ENCODE measurements around the gene ROMO1.

Gene ROMO1

GRCh38 chr20:35699127-35699956, at the start of gene ROMO1, which contains the start of gene NFS1:
Gene ROMO1, plus strand, starts transcription at chr20:35699405. Its CDS starts 228 bp downstream, at chr20:35699633.
Gene NFS1, minus strand, starts transcription at chr20:35699352. Its CDS starts 64 bp downstream, at chr20:35699288.
- in situ Hi-C loops (cut with MboI; ENCODE audit: low sequenced_read_pairs), result no loop called here

DNA sequence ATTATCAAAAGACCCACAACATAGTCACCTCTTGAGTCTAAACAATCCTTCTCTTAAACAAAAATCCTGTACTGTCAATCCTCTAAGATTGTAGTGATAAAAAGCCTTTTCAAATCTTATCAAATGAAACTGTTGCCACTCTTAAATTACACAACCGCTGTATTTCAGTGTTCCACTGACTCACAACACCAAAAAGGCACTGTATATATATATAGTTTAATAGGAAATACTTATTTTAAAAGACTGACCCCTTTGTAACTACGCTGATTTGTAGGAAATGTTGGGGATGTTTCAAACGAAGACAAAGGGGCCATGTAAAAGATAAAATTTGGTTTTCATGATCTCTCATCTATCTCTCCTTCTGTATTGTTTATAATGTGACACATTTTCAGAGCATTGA, 48.6 kb upstream of the ROMO1 start:
- in situ Hi-C loops (cut with MboI; ENCODE audit: low sequenced_read_pairs), result no loop called here

- in situ Hi-C loops (cut with MboI; ENCODE audit: low sequenced_read_pairs), result no loop called here
Measured at GRCh38 chr20:35651958-35652357, 47.2 kb upstream of the ROMO1 start.

DNA sequence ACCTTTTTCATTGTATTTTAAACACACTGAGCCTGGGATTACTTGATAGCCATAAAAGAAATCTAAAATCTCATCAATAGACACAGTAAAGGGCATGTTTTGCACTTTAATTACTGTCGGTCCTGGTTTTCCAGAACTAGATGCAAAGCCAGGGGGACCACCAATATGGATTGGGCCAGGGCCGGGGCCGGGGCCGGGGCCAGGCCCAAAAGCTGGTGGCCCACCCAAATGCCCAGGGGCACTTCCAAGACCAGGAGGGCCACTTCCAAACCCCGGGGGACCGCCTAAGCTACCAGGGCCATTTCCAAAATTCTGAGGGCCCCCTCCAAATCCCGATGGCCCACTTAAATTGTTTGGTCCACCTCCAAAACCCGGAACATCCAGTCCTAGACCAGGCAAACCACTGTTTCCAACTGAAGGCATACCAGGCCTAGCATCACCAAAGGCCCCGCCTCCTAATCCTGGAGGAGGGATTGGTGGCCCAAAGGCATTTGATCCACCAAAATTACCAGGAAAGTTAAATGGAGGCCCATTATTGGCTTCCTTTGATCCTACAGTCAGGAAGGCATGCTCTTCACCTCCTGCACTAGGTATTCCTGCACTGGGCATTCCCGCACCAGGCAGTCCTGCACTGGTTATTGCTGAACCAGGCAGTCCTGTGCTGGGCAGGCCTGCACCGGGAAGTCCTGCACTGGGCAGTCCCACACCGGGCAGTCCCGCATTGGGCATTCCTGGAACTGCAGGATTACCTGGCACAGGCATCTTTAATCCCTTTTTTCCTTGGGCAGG, 46.4 kb upstream of the ROMO1 start:
- in situ Hi-C loops (cut with MboI; ENCODE audit: low sequenced_read_pairs), result no loop called here

DNA sequence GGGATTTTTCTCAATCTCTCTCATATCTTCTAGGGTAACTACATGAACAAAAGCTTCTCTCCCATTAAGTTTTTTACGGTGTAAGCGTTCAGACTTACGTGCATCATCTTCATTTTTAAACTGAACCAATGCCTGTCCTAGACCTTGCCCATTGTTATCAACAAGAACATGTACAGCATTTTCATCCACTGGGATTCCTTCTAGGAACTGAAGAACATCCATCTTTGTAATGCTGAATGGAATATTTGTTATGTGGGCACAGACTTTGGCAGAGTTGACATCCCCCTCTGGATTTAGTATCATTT, 45.8 kb upstream of the ROMO1 start:
- in situ Hi-C loops (cut with MboI; ENCODE audit: low sequenced_read_pairs), result no loop called here

DNA sequence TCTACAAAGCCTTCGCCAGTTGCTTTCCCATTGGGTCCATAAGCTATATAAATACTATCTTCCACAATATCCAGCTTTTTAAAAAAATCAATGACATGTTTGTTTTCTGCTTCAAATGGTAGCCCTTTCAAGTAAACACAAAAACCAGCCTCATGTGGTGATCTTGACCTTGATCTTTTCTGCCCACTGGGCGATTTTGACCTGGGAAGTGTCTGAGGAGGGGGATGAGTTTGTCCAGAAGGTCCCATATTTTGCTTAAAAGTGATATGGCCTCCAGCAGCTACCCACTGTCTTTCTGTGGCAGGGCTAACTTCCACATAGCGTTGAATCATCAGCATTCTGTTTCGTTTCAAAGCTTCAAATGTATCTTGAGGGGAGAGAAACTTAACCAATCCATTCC, 45.3 kb upstream of the ROMO1 start:
- in situ Hi-C loops (cut with MboI; ENCODE audit: low sequenced_read_pairs), result no loop called here

- in situ Hi-C loops (cut with MboI; ENCODE audit: low sequenced_read_pairs), result no loop called here
Measured at GRCh38 chr20:35654415-35654814, 44.8 kb upstream of the ROMO1 start.

DNA sequence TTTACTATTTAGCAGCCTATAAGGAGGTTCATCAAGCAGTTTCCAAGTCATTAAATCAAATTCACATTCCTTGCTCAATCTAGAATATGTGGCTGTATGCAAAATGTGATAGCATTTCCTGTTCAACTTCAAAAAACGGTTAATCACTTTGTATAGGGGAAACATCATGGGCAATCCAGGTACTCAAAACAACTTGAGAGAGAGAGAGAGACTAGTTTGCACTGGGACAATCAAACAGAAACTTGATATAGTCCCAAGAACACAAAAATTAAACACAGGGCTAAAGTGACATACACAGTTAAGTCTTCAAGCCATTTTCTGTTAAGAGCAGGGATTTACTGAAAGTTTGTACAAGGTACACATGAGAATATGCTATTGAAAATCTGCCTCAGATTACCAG, 41.9 kb upstream of the ROMO1 start:
- in situ Hi-C loops (cut with MboI; ENCODE audit: low sequenced_read_pairs), result no loop called here

DNA sequence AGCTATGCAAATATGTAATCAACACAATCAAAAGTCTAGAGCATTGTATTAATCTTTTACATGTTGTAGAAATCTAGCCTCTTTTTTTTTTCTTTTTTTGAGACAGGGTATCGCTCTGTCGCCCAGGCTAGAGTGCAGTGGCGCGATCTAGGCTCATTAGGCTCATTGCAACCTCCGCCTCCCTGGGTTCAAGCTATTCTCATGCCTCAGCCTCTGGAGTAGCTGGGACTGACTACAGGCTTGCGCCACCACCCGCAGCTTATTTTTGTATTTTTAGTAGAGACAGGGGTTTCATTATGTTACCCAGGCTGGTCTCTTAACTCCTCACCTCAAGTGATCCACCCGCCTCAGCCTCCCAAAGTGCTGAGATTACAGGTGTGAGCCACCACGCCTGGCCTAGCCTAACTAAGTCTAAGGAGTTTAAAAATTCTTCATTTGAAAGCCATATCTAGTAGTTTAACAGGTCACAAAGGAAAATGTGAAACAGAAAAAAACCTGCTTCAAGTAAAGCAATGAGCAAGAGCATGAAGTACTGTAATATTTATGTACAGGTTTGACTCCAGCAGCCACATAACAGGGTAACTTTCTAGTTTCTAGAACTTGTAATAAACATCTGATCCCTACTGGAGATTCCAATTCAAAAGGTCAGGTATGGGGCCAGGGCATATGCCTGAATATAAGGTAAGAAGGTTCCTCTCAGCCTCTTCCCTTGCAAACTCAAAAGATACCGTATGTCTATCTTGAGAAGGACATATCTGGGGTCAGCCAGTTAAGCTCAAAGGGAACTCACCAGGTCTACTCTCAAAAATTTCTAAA, 38.9 kb upstream of the ROMO1 start:
- in situ Hi-C loops (cut with MboI; ENCODE audit: low sequenced_read_pairs), result no loop called here

DNA sequence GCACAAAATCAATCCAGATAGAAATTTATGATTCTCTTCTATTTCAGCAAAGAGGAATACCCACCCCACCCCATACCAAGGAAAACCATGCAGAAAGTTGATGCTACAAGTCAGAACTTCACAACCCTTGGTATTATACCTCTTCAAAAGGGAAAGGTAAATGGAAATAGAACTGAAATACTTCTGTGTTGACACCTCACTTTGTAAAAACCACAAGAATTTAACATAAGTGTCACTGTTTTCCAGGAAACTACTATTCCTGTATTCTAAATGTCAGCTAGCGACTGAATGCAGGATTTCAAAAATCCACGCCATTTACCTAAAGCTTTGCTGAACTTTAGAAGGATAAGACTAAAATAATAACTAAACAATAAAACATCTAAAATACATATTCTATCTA, 38.2 kb upstream of the ROMO1 start:
- in situ Hi-C loops (cut with MboI; ENCODE audit: low sequenced_read_pairs), result no loop called here

- in situ Hi-C loops (cut with MboI; ENCODE audit: low sequenced_read_pairs), result no loop called here
Measured at GRCh38 chr20:35661908-35662307, 37.3 kb upstream of the ROMO1 start.

DNA sequence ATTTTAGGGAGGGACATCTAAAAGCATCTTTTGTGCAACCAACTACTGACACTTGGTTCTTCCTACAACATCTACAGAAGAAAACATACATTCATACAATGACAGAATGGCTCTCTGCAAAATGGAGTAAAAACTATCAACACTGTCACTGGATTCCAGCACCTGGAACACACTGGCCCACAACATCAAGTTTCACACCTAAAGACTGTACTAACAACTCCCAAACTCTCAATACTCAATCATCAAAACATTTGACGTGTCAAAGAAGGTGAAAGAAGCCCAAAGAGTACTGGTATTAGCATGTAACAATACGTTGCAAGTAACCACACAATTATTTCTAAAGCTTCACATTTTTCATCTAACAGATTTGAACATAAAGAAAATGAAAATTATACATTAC, 36.7 kb upstream of the ROMO1 start:
- in situ Hi-C loops (cut with MboI; ENCODE audit: low sequenced_read_pairs), result no loop called here

DNA sequence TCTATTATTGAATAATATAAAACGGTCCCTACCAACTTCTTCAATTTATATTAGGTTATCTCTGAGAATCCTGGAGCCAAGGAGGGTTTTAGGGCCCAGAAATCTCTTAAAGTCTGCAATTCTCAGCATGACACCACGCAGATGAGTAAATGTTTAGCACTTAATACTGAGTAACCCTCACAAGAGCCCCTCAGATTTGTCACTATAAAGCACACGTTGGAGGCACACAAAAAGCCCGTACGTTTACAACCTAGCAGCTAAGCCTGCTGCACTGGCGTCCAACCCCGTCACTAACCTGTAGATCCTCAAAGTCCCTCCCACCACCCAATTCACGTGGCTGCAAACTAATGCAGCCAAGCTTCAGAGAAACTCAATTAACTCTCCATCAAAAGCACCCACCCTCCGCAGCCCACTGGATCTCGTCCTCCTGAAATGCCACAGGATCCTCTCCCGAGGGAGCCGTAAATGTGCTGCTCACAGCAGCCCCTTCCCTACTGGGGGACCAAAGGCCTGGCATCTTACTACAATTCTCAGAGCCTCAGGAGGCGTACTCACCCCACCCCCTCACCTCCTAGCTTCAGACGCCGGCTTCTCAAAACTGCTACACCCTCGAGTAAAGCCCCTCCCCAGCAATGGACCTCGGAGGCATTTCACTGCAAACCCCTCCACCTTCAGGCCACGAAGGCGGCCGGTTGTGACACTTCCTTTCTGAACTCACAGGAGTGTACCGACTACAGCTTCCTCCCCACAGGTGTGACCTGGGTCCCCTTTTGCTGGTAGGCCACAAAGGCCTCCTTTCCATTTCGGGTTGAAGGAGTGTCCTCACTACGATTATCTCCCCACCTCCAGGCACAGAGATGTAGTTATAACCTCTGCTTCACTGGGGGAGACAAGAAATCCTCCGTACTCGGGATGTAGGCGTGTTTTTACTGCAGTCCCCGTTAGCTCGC, 35.4 kb upstream of the ROMO1 start:
- in situ Hi-C loops (cut with MboI; ENCODE audit: low sequenced_read_pairs), result no loop called here

GRCh38 chr20:35664466-35665206, 34.6 kb upstream of the ROMO1 start, which contains the start of the genes CPNE1 and RBM12:
Gene CPNE1, minus strand, starts transcription at chr20:35664900. Its CDS starts 31,977 bp downstream, at chr20:35632923.
Gene RBM12, minus strand, starts transcription at chr20:35664900. Its CDS starts 9,578 bp downstream, at chr20:35655322.
- in situ Hi-C loops (cut with MboI; ENCODE audit: low sequenced_read_pairs), result no loop called here

GRCh38 chr20:35665949-35666288, 33.3 kb upstream of the ROMO1 start:
- in situ Hi-C loops (cut with MboI; ENCODE audit: low sequenced_read_pairs), result no loop called here

DNA sequence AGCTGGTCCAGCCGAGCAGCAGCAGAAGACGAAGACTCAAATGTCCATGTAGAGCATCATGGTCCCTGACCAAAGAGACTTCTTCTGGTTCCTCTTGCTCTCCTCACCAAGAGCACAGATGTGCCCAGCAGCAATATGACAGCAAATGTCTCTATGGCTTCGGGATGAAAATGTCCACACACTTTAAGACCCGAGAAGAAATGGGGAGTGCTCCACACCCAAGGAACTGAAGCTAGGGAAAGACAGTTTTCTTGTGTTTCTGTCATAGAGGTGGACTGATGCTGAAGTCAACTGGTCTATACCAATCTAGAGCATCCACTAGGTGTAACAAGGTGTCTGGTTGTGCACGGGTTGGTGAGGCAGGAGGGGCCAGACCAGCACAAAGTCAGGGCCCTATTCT, 30.0 kb upstream of the ROMO1 start:
- in situ Hi-C loops (cut with MboI; ENCODE audit: low sequenced_read_pairs), result no loop called here

DNA sequence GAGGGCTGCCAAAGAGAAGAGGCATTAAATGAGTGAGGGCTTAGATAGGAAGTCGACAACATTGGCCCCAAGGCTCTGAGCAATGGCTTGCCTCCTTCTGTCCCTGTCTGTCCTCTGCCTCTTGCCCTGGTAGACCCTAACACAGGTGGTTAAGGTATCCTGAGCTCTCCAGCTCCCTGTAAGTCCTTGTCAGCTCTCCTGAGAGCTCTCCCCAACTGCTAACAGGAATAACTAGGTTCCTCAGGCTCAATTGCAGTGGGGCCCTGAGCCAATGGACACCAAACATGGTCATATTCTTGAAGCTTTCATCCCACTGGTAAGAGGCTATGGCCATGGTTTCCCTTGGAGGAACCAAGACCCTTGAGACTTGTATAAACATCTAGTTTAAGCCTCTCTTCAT, 29.5 kb upstream of the ROMO1 start:
- in situ Hi-C loops (cut with MboI; ENCODE audit: low sequenced_read_pairs), result no loop called here

- in situ Hi-C loops (cut with MboI; ENCODE audit: low sequenced_read_pairs), result no loop called here
Measured at GRCh38 chr20:35673884-35674283, 25.3 kb upstream of the ROMO1 start.

GRCh38 chr20:35674921-35675320, 24.3 kb upstream of the ROMO1 start:
- in situ Hi-C loops (cut with MboI; ENCODE audit: low sequenced_read_pairs), result no loop called here

All from HL-60/S4 (cell line).